B cell (primary cell): ENCODE results near the gene NKX3-2. TPM values are rescaled to one million over a fixed set of nuclear protein-coding genes. Genes with fewer than 3 reads are reported as not detected.

Experiments
- ATAC-seq: fragments of 200-7000 bp; cut with Tn5 transposase; one replicate; pipeline ENCODE4 v1.10.0; 2021; ENCODE audit warnings: low read depth, mild to moderate bottlenecking, moderate number of reproducible peaks, moderate library complexity
- CTCF ChIA-PET: fragments of 350-600 bp; sonication (Branson Sonifier 250); formaldehyde crosslinking; loops from one replicate; lab custom pipeline; 2021; ENCODE audit warnings: antibody characterized with exemption, inconsistent platforms; lab: Charles Lee
- POLR2A ChIA-PET: fragments of 350-600 bp; sonication (Branson Sonifier 250); formaldehyde crosslinking; loops from one replicate; lab custom pipeline; 2021; ENCODE audit warnings: antibody characterized with exemption; lab: Charles Lee
- DNase-seq: peaks from one replicate; pipeline ENCODE4 v3.0.0; 2013
- H2AFZ ChIP-seq: 2 replicates; pipeline ENCODE4 v1.6.1; 2012; ENCODE audit warnings: mild to moderate bottlenecking, low read depth, low read length; ENCODE audit not compliant: insufficient read depth, poor library complexity, severe bottlenecking
- H3K27ac ChIP-seq, 2 donors: 1 replicate in 1 of 2; 2 replicates in 1 of 2; pipeline ENCODE4 v1.5.1; 2012 to 2013; ENCODE audit warnings: low read length in 2 of 2, mild to moderate bottlenecking in 2 of 2, moderate library complexity in 1 of 2
- H3K27me3 ChIP-seq, 4 experiments: fragments of 200-600 bp in 1 of 4; sonication (generic) in 1 of 4; replicated peaks in 1 of 4; 1 replicate in 2 of 4; 2 replicates in 2 of 4; pipeline versions ENCODE4 v1.6.1 to v1.7.0; 2013 to 2016; ENCODE audit warnings: low read length in 3 of 4, mild to moderate bottlenecking in 2 of 4, mixed read lengths in 1 of 4, moderate library complexity in 1 of 4; ENCODE audit not compliant: insufficient read depth in 4 of 4, control insufficient read depth in 3 of 4; ENCODE audit errors: control extremely low read depth in 1 of 4
- H3K36me3 ChIP-seq, 2 experiments: replicated peaks in 1 of 2; 1 replicate in 1 of 2; 2 replicates in 1 of 2; pipeline versions ENCODE4 v1.6.1 to v1.7.1; 2013; ENCODE audit warnings: low read length in 1 of 2; ENCODE audit not compliant: insufficient read depth in 2 of 2, control insufficient read depth in 1 of 2; ENCODE audit errors: control extremely low read depth in 1 of 2, extremely low read depth in 1 of 2
- H3K4me1 ChIP-seq, 2 donors: fragments of 200-600 bp in 1 of 2; sonication (generic) in 1 of 2; 1 replicate in 1 of 2; 2 replicates in 1 of 2; pipeline versions ENCODE4 v1.5.1 to v1.6.1; 2013 to 2017; ENCODE audit warnings: low read length in 2 of 2; ENCODE audit not compliant: control insufficient read depth in 2 of 2, insufficient read depth in 2 of 2
- H3K4me2 ChIP-seq: replicated peaks from 2 replicates; pipeline ENCODE3; 2012; ENCODE audit warnings: mild to moderate bottlenecking, low read depth, low read length; ENCODE audit not compliant: poor library complexity, severe bottlenecking
- H3K4me3 ChIP-seq, 5 experiments: fragments of 200-600 bp in 1 of 5; sonication (generic) in 1 of 5; 1 replicate in 3 of 5; 2 replicates in 2 of 5; pipeline versions ENCODE4 v1.5.1 to v1.7.0; 2011 to 2016; ENCODE audit warnings: low read length in 4 of 5, mild to moderate bottlenecking in 4 of 5, low read depth in 2 of 5, control low read depth in 1 of 5, moderate library complexity in 1 of 5; ENCODE audit not compliant: insufficient read depth in 1 of 5; ENCODE audit errors: control extremely low read depth in 1 of 5, extremely low read depth in 1 of 5
- H3K79me2 ChIP-seq: fragments of 200-600 bp; sonication (generic); one replicate; pipeline ENCODE4 v1.6.0; 2016; ENCODE audit warnings: low read length; ENCODE audit not compliant: control insufficient read depth, insufficient read depth
- H3K9ac ChIP-seq: fragments of 200-600 bp; sonication (generic); 2 replicates; pipeline ENCODE4 v1.6.1; 2017; ENCODE audit warnings: mild to moderate bottlenecking, low read length, moderate library complexity
- H3K9me3 ChIP-seq, 3 donors: one replicate each; pipeline versions ENCODE4 v1.6.1 to v1.7.1; 2013; ENCODE audit warnings: low read length in 2 of 3; ENCODE audit not compliant: control insufficient read depth in 2 of 3, insufficient read depth in 1 of 3; ENCODE audit errors: control extremely low read depth in 1 of 3
- H4K20me1 ChIP-seq: 2 replicates; pipeline ENCODE4 v1.6.0; 2012; ENCODE audit warnings: mild to moderate bottlenecking, low read length; ENCODE audit not compliant: insufficient read depth, control insufficient read depth, poor library complexity, severe bottlenecking
- H3K27ac Mint-ChIP-seq: one replicate; pipeline ENCODE4 v1.8.0; 2021; ENCODE audit warnings: mixed read lengths
- H3K27me3 Mint-ChIP-seq: one replicate; pipeline ENCODE4 v1.8.0; 2021; ENCODE audit warnings: mixed read lengths
- H3K4me1 Mint-ChIP-seq: one replicate; pipeline ENCODE4 v1.8.0; 2021; ENCODE audit warnings: mixed read lengths
- H3K4me3 Mint-ChIP-seq: one replicate; pipeline ENCODE4 v1.8.0; 2021; ENCODE audit warnings: mixed read lengths
- H3K9me3 Mint-ChIP-seq: one replicate; pipeline ENCODE4 v1.8.0; 2022; ENCODE audit warnings: mixed read lengths; ENCODE audit not compliant: insufficient read depth
- CTCF ChIP-seq: fragments of 200-600 bp; IDR thresholded peaks from one replicate; pipeline ENCODE4 v1.8.0; 2022; ENCODE audit warnings: antibody characterized with exemption, mild to moderate bottlenecking
- EZH2 ChIP-seq: IDR thresholded peaks from 2 replicates; pipeline ENCODE4 v1.6.1; 2012; ENCODE audit warnings: borderline replicate concordance, low read depth, mild to moderate bottlenecking, moderate library complexity, low read length; ENCODE audit not compliant: insufficient read depth, poor library complexity, severe bottlenecking
- WGBS: methylation state at CpG from one replicate; pipeline ENCODE4 v1.1.5; 2013; ENCODE audit warnings: missing lambda C conversion rate; ENCODE audit not compliant: insufficient coverage; 5-methylcytosine and 5-hydroxymethylcytosine counted together
- intact Hi-C: fragments of 100-400 bp; cut with micrococcal nuclease; formaldehyde crosslinking; loops from one replicate; pipeline ENCODE4 v1.10.0; 2022
- polyA plus RNA-seq: library from polyadenylated mRNA; depleted of rRNA; stranded (reverse); fragments of >200 nt; gene quantifications from 2 replicates; pipeline ENCODE4 v1.2.3, GENCODE V29; 2012
- total RNA-seq, 2 donors: library from RNA; stranded (reverse); fragments of 120-200 nt in 1 of 2; gene quantifications; 1 replicate in 1 of 2; 2 replicates in 1 of 2; pipeline versions ENCODE4 v1.2.3 to v1.2.4, GENCODE V29; 2013 to 2022

The NKX3-2 gene
- total and polyA plus RNA-seq, 2 donors (not counting 1 experiment from before 2014, with no cell fraction given), result not detected

DNA sequence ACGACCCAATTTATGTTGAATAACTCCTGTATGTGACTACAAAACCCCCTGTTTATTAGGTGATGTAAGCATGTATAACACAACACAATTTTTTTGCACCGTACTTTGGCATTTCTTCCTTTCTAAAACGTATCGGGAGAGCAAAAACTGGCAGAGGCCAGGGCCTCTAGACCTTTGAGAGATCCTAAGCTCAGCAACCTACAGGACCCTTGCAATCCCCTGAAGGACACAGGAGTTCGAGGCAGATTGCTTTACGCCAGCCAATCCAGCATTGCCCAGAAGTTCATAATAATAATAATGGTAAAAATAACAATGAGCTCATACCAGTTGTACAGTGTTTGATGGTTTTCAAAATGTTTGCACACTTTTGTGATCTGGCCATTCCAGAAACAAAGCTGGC is 7.7 kb downstream of the NKX3-2 start:
- Histone ChIP-seq H2AFZ (no peak overlapping the region), H3K79me2 (no peaks in the 10 kb centered on the region), H3K4me3 (no peak overlapping the region), H3K27me3 (peaks cover 0 to 98% (median 91%) of the 10 kb centered on the region in 4 experiments), H3K4me1 (peaks cover 25 to 48% of the 10 kb centered on the region in 2 donors), H3K9me3 (peaks cover 1 to 86% (median 41%) of the 10 kb centered on the region in 3 donors), H4K20me1 (no peaks in the 10 kb centered on the region), H3K27ac (no peak overlapping the region), H3K4me2 (no peak overlapping the region), H3K36me3 (no peaks in the 10 kb centered on the region), H3K9ac (no peak overlapping the region)
- DNase-seq (no peak), ATAC-seq (no peak)
- intact Hi-C loops, result loop anchor here (1.0 kb wide), 1 partner anchor 8 kb away; no protein-coding TSS in a partner anchor
- Mint-ChIP-seq H3K27ac (peak overlapping the region; percentile 53), H3K4me3 (peak overlapping the region; percentile 9), H3K27me3 (peaks cover 72% of the 10 kb centered on the region), H3K4me1 (peaks cover 8% of the 10 kb centered on the region), H3K9me3 (peaks cover 7% of the 10 kb centered on the region)
- POLR2A ChIA-PET, result no interaction called here
- no peak for TF ChIP-seq EZH2
- TF ChIP-seq CTCF, result no peak
- WGBS, result 0% methylated on average over 2 of the region's 6 CpGs
- CTCF ChIA-PET, result interaction anchor here (0.7 kb wide), 1 partner anchor 683 kb away, joined by 3 read pairs; no protein-coding TSS in a partner anchor

- H3K4me2 ChIP-seq, result no peak overlapping the region
- no peak for TF ChIP-seq EZH2
- TF ChIP-seq CTCF, result no peak
- ATAC-seq (no peak), DNase-seq (peak; percentile 43)
- H4K20me1 ChIP-seq, result no peaks in the 10 kb centered on the region
- H3K27me3 ChIP-seq, result peaks cover 0 to 98% (median 91%) of the 10 kb centered on the region in 4 experiments
- H2AFZ ChIP-seq, result no peak overlapping the region
- peaks cover 9% of the 10 kb centered on the region for H3K4me1 Mint-ChIP-seq
- no peak overlapping the region for H3K4me3 Mint-ChIP-seq
- H3K79me2 ChIP-seq, result no peaks in the 10 kb centered on the region
- peak overlapping the region; percentile 26 for H3K27ac Mint-ChIP-seq
- H3K4me1 ChIP-seq, result peaks cover 24 to 48% of the 10 kb centered on the region in 2 donors
- H3K9ac ChIP-seq, result no peak overlapping the region
- peaks cover 1 to 85% (median 38%) of the 10 kb centered on the region in 3 donors for H3K9me3 ChIP-seq
- H3K4me3 ChIP-seq, result no peak overlapping the region
- peaks cover 7% of the 10 kb centered on the region for H3K9me3 Mint-ChIP-seq
- H3K27me3 Mint-ChIP-seq, result peaks cover 72% of the 10 kb centered on the region
- no peaks in the 10 kb centered on the region for H3K36me3 ChIP-seq
- 6% methylated on average over 38 of the region's 39 CpGs for WGBS
- intact Hi-C loops, result loop anchor here (1.0 kb wide), 1 partner anchor 8 kb away; no protein-coding TSS in a partner anchor
- H3K27ac ChIP-seq, result no peak overlapping the region
- POLR2A ChIA-PET, result no interaction called here
- CTCF ChIA-PET, result no interaction called here
Observed at GRCh38 chr4:13535708-13536361, 8.5 kb downstream of the NKX3-2 start.
